H9 (cell line): ENCODE measurements around the gene HAPLN1. TPM values are rescaled to one million over a fixed set of nuclear protein-coding genes. Genes with fewer than 3 reads are reported as not detected.

Source experiments
- DNase-seq: peaks from one replicate; pipeline ENCODE4 v3.0.0-alpha.2; 2017
- H2AFZ ChIP-seq: one replicate; pipeline ENCODE4 v1.6.1; 2013; ENCODE audit warnings: mild to moderate bottlenecking, low read length, control low read depth, moderate library complexity
- H2AK5ac ChIP-seq: 2 replicates; pipeline ENCODE4 v1.6.1; 2013; ENCODE audit warnings: low read length, control low read depth, mixed read lengths; ENCODE audit not compliant: insufficient read length
- H2BK120ac ChIP-seq: one replicate; pipeline ENCODE4 v1.6.1; 2013; ENCODE audit warnings: low read depth, mild to moderate bottlenecking, low read length, control low read depth, inconsistent platforms; ENCODE audit not compliant: poor library complexity, severe bottlenecking
- H2BK12ac ChIP-seq: 2 replicates; pipeline ENCODE4 v1.6.1; 2013; ENCODE audit warnings: low read length, control low read depth, mixed read lengths, low read depth; ENCODE audit not compliant: insufficient read length
- H2BK15ac ChIP-seq: 2 replicates; pipeline ENCODE4 v1.6.1; 2013; ENCODE audit warnings: low read depth, low read length, control low read depth
- H2BK20ac ChIP-seq: one replicate; pipeline ENCODE4 v1.6.1; 2013; ENCODE audit warnings: low read depth, mild to moderate bottlenecking, low read length, control low read depth, inconsistent platforms; ENCODE audit not compliant: poor library complexity, severe bottlenecking
- H2BK5ac ChIP-seq: 2 replicates; pipeline ENCODE4 v1.6.1; 2013; ENCODE audit warnings: low read length, control low read depth, mixed read lengths; ENCODE audit not compliant: insufficient read length
- H3K14ac ChIP-seq: 2 replicates; pipeline ENCODE4 v1.6.1; 2013; ENCODE audit warnings: low read length, control low read depth; ENCODE audit not compliant: insufficient read depth
- H3K18ac ChIP-seq: 2 replicates; pipeline ENCODE4 v1.6.1; 2013; ENCODE audit warnings: low read depth, mild to moderate bottlenecking, mixed read lengths, low read length, control low read depth; ENCODE audit not compliant: insufficient read length
- H3K23ac ChIP-seq: 2 replicates; pipeline ENCODE4 v1.6.1; 2013; ENCODE audit warnings: low read length, control low read depth, mixed read lengths, low read depth; ENCODE audit not compliant: insufficient read length
- H3K23me2 ChIP-seq: 2 replicates; pipeline ENCODE4 v1.6.1; 2013; ENCODE audit warnings: low read depth, mild to moderate bottlenecking, mixed read lengths, low read length, control low read depth; ENCODE audit not compliant: insufficient read length, poor library complexity, severe bottlenecking
- H3K27ac ChIP-seq: 2 replicates; pipeline ENCODE4 v1.5.1; 2013; ENCODE audit warnings: low read length, control low read depth, mixed read lengths, low read depth; ENCODE audit not compliant: insufficient read length
- H3K27me3 ChIP-seq: 2 replicates; pipeline ENCODE4 v1.6.1; 2013; ENCODE audit warnings: low read length, control low read depth, inconsistent platforms; ENCODE audit not compliant: insufficient read depth
- H3K4ac ChIP-seq: 2 replicates; pipeline ENCODE4 v1.6.1; 2013; ENCODE audit warnings: low read depth, mild to moderate bottlenecking, control low read depth, inconsistent platforms, low read length, moderate library complexity
- H3K4me1 ChIP-seq: 2 replicates; pipeline ENCODE4 v1.6.1; 2013; ENCODE audit warnings: low read length, control low read depth, inconsistent platforms; ENCODE audit not compliant: insufficient read depth
- H3K4me2 ChIP-seq: 2 replicates; pipeline ENCODE4 v1.6.1; 2013; ENCODE audit warnings: low read length, control low read depth, mixed read lengths; ENCODE audit not compliant: insufficient read length, insufficient read depth
- H3K56ac ChIP-seq: 2 replicates; pipeline ENCODE4 v1.6.1; 2013; ENCODE audit warnings: low read depth, mild to moderate bottlenecking, mixed read lengths, low read length, control low read depth; ENCODE audit not compliant: insufficient read length
- H3K79me1 ChIP-seq: 2 replicates; pipeline ENCODE4 v1.6.1; 2013; ENCODE audit warnings: low read depth, mild to moderate bottlenecking, moderate library complexity, low read length, control low read depth, inconsistent platforms; ENCODE audit not compliant: insufficient read depth, poor library complexity, severe bottlenecking
- H3K79me2 ChIP-seq: 2 replicates; pipeline ENCODE4 v1.6.1; 2013; ENCODE audit warnings: low read length, control low read depth, inconsistent platforms; ENCODE audit not compliant: insufficient read depth
- H3K9ac ChIP-seq: 2 replicates; pipeline ENCODE4 v1.6.1; 2013; ENCODE audit warnings: low read length, control low read depth, mixed read lengths; ENCODE audit not compliant: insufficient read length; ENCODE audit errors: extremely low read depth
- H3K9me3 ChIP-seq: one replicate; pipeline ENCODE4 v1.6.1; 2013; ENCODE audit warnings: low read depth, low read length, inconsistent platforms; ENCODE audit not compliant: control insufficient read depth
- H3T11ph ChIP-seq: one replicate; pipeline ENCODE4 v1.6.1; 2013; ENCODE audit warnings: mild to moderate bottlenecking, low read length, control low read depth, inconsistent platforms
- H4K20me1 ChIP-seq: one replicate; pipeline ENCODE4 v1.6.1; 2013; ENCODE audit not compliant: control insufficient read depth, insufficient read length, insufficient read depth
- H4K5ac ChIP-seq: 2 replicates; pipeline ENCODE4 v1.6.1; 2013; ENCODE audit warnings: low read depth, mild to moderate bottlenecking, mixed read lengths, low read length, control low read depth; ENCODE audit not compliant: insufficient read length
- H4K8ac ChIP-seq: replicated peaks from 2 replicates; pipeline ENCODE4 v1.6.1; 2013; ENCODE audit warnings: low read length, control low read depth, mixed read lengths, low read depth; ENCODE audit not compliant: insufficient read length
- H4K91ac ChIP-seq: 2 replicates; pipeline ENCODE4 v1.6.1; 2013; ENCODE audit warnings: low read depth, mild to moderate bottlenecking, moderate library complexity, mixed read lengths, low read length, control low read depth; ENCODE audit not compliant: insufficient read length
- H3K27ac Mint-ChIP-seq, 3 experiments: 2 replicates in 2 of 3; 3 replicates in 1 of 3; pipeline ENCODE4 v1.8.0; 2020 to 2021; ENCODE audit warnings: mixed read lengths in 3 of 3, mild to moderate bottlenecking in 1 of 3, moderate library complexity in 1 of 3
- H3K27me3 Mint-ChIP-seq: 2 replicates; pipeline ENCODE4 v1.8.0; 2021; ENCODE audit warnings: low read depth, mild to moderate bottlenecking, moderate library complexity, mixed read lengths
- H3K36me3 Mint-ChIP-seq, 3 experiments: 2 replicates in 2 of 3; 3 replicates in 1 of 3; pipeline ENCODE4 v1.8.0; 2020 to 2021; ENCODE audit warnings: low read depth in 3 of 3, mixed read lengths in 3 of 3; ENCODE audit not compliant: insufficient read depth in 1 of 3
- H3K4me1 Mint-ChIP-seq, 2 experiments: 2 replicates each; pipeline ENCODE4 v1.8.0; 2020; ENCODE audit warnings: mixed read lengths in 2 of 2
- H3K4me3 Mint-ChIP-seq, 2 experiments: 2 replicates in 1 of 2; 3 replicates in 1 of 2; pipeline ENCODE4 v1.8.0; 2020 to 2021; ENCODE audit warnings: mild to moderate bottlenecking in 2 of 2, mixed read lengths in 2 of 2, moderate library complexity in 1 of 2
- H3K9me3 Mint-ChIP-seq, 2 experiments: 2 replicates in 1 of 2; 3 replicates in 1 of 2; pipeline ENCODE4 v1.8.0; 2020; ENCODE audit warnings: mild to moderate bottlenecking in 2 of 2, mixed read lengths in 2 of 2, moderate library complexity in 1 of 2
- CTCF ChIP-seq: fragments of 200-600 bp; sonication (generic); conservative IDR thresholded peaks from 3 replicates; pipeline ENCODE4 v1.8.0; 2021; ENCODE audit warnings: antibody characterized with exemption, mild to moderate bottlenecking
- WGBS: extraction: QIAGEN DNeasy Blood & Tissue Kit; methylation state at CpG from one replicate; pipeline ENCODE4 v1.1.7; 2013; ENCODE audit warnings: missing lambda C conversion rate, low lambda C conversion rate, mixed read lengths; ENCODE audit not compliant: insufficient read length; ENCODE audit errors: extremely low coverage; 5-methylcytosine and 5-hydroxymethylcytosine counted together
- total RNA-seq: library from RNA; stranded (reverse); gene quantifications from 2 replicates; pipeline ENCODE4 v1.2.1, GENCODE V29; 2021

HAPLN1 gene
- total RNA-seq, 1 experiment from 2014 or later, result 0.22 TPM

GRCh38 chr5:83632874-83633273, 87.8 kb downstream of the HAPLN1 start:
- H3K27ac Mint-ChIP-seq, result no peak overlapping the region; a peak in 1 of 7 replicates

More at GRCh38 chr5:83632874-83633273, 87.8 kb downstream of the HAPLN1 start:
- Histone ChIP-seq H2BK12ac (no peak overlapping the region), H2AK5ac (no peak overlapping the region), H3T11ph (no peak overlapping the region), H3K56ac (no peak overlapping the region), H3K14ac (no peak overlapping the region), H3K18ac (no peak overlapping the region), H4K8ac (no peak overlapping the region), H3K9ac (no peak overlapping the region), H2BK120ac (no peak overlapping the region), H3K23me2 (no peaks in the 10 kb centered on the region), H3K27me3 (no peaks in the 10 kb centered on the region), H3K4ac (no peak overlapping the region), H3K27ac (no peak overlapping the region), H3K4me2 (no peak overlapping the region), H2BK5ac (no peak overlapping the region), H2BK15ac (no peak overlapping the region), H4K5ac (no peak overlapping the region), H2AFZ (no peak overlapping the region), H3K79me2 (no peaks in the 10 kb centered on the region), H3K9me3 (no peaks in the 10 kb centered on the region), H3K4me1 (no peaks in the 10 kb centered on the region; the same call in 1 of the 2 replicates), H4K91ac (no peak overlapping the region), H3K79me1 (no peaks in the 10 kb centered on the region), H4K20me1 (no peaks in the 10 kb centered on the region), H3K23ac (no peak overlapping the region), H2BK20ac (no peak overlapping the region)
- no peak for TF ChIP-seq CTCF
- Mint-ChIP-seq H3K9me3 (no peaks in the 10 kb centered on the region; a peak in 2 of 5 replicates), H3K27me3 (no peaks in the 10 kb centered on the region), H3K36me3 (no peaks in the 10 kb centered on the region; a peak in 1 of 7 replicates), H3K4me1 (peaks cover 10 to 13% of the 10 kb centered on the region in 2 experiments), H3K4me3 (no peak overlapping the region)
- WGBS, result no CpG with 5 or more reads among the region's 4 CpGs
- DNase-seq, result no peak
